OCI-LY3 (cell line): Measurements from ENCODE around the gene SCAF1.
A peak's percentile ranks its signal among the peaks of the same experiment; 100 is the strongest.

Experiments used
- H2AFZ ChIP-seq: fragments of 200-600, 300-600 bp; shearing (Covaris generic); 2 replicates; pipeline ENCODE4 v1.6.0; 2014; ENCODE audit warnings: antibody characterized with exemption, low read depth, low read length
- H3K27ac ChIP-seq: fragments of 200-600, 300-600 bp; sonication (generic); 2 replicates; pipeline ENCODE4 v1.5.1; 2014; ENCODE audit warnings: mild to moderate bottlenecking, low read length, moderate library complexity, mixed read lengths
- H3K27me3 ChIP-seq: fragments of 200-600, 300-600 bp; sonication (generic); 2 replicates; pipeline ENCODE4 v1.6.1; 2014; ENCODE audit warnings: low read depth, low read length, mixed read lengths
- H3K36me3 ChIP-seq: fragments of 200-600, 300-600 bp; sonication (generic); replicated peaks from 2 replicates; pipeline ENCODE3; 2014; ENCODE audit warnings: low read depth, low read length, mixed read lengths
- H3K4me1 ChIP-seq: fragments of 300-600, 200-600 bp; sonication (generic); 2 replicates; pipeline ENCODE4 v1.6.1; 2014; ENCODE audit warnings: low read length, mixed read lengths
- H3K4me2 ChIP-seq: fragments of 200-600, 300-600 bp; sonication (generic); 2 replicates; pipeline ENCODE4 v1.6.1; 2014; ENCODE audit warnings: low read length, mixed read lengths
- H3K4me3 ChIP-seq: fragments of 300-600, 200-600 bp; sonication (generic); 2 replicates; pipeline ENCODE4 v1.5.1; 2014; ENCODE audit warnings: antibody characterized with exemption, mild to moderate bottlenecking, low read length, moderate library complexity
- H3K79me2 ChIP-seq: fragments of 300-600, 200-600 bp; shearing (Covaris generic); 2 replicates; pipeline ENCODE4 v1.6.1; 2014; ENCODE audit warnings: mild to moderate bottlenecking, low read length, mixed read lengths
- H3K9ac ChIP-seq: fragments of 300-600, 200-600 bp; shearing (Covaris generic); 2 replicates; pipeline ENCODE4 v1.6.0; 2014; ENCODE audit warnings: mild to moderate bottlenecking, low read length, moderate library complexity
- H3K9me3 ChIP-seq: fragments of 200-600, 300-600 bp; shearing (Covaris generic); 2 replicates; pipeline ENCODE4 v1.6.1; 2014; ENCODE audit warnings: low read length, mixed read lengths; ENCODE audit not compliant: insufficient read depth
- H4K20me1 ChIP-seq: fragments of 200-600, 300-600 bp; sonication (generic); 2 replicates; pipeline ENCODE4 v1.6.1; 2016; ENCODE audit warnings: low read length, mixed read lengths; ENCODE audit not compliant: insufficient read depth
- EZH2phosphoT487 ChIP-seq: fragments of 200-600 bp; shearing (Covaris generic); IDR thresholded peaks from 2 replicates; pipeline ENCODE4 v1.6.1; 2018; ENCODE audit warnings: antibody characterized with exemption, mixed run types, low read depth
- TF ChIP-seq, protein P1 (sequence below): fragments of 200-600, 300-600 bp; sonication (generic); IDR thresholded peaks from 2 replicates; pipeline ENCODE4 v1.5.1; 2014; ENCODE audit warnings: antibody characterized with exemption, low read length, low read depth

SCAF1 gene

DNA sequence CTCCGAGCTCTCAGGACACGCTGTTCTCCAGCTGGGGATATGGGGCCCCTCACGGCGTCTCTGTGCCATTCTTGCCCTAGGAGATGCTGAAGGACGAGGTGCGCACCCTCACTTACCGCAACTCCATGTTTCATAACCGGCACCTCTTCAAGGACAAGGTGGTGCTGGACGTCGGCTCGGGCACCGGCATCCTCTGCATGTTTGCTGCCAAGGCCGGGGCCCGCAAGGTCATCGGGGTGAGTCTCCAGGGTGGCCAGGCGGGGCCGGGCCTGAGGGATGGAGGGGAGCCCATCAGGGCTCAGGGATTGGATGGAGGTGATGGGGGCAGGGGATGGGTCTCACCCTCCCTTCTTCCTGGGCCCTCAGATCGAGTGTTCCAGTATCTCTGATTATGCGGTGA is 39.8 kb downstream of the SCAF1 start:
- peak overlapping the region; percentile 79 for H3K27ac ChIP-seq
- no peaks in the 10 kb centered on the region for H3K9me3 ChIP-seq
- H3K79me2 ChIP-seq, result peaks cover 87% of the 10 kb centered on the region
- H2AFZ ChIP-seq, result no peak overlapping the region
- peaks cover 40% of the 10 kb centered on the region for H3K4me1 ChIP-seq
- peak overlapping the region; percentile 30; the same call in 1 of the 2 replicates for H3K9ac ChIP-seq
- peaks cover 74% of the 10 kb centered on the region for H4K20me1 ChIP-seq
- TF ChIP-seq, protein P1, sequence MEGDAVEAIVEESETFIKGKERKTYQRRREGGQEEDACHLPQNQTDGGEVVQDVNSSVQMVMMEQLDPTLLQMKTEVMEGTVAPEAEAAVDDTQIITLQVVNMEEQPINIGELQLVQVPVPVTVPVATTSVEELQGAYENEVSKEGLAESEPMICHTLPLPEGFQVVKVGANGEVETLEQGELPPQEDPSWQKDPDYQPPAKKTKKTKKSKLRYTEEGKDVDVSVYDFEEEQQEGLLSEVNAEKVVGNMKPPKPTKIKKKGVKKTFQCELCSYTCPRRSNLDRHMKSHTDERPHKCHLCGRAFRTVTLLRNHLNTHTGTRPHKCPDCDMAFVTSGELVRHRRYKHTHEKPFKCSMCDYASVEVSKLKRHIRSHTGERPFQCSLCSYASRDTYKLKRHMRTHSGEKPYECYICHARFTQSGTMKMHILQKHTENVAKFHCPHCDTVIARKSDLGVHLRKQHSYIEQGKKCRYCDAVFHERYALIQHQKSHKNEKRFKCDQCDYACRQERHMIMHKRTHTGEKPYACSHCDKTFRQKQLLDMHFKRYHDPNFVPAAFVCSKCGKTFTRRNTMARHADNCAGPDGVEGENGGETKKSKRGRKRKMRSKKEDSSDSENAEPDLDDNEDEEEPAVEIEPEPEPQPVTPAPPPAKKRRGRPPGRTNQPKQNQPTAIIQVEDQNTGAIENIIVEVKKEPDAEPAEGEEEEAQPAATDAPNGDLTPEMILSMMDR, result no peak
- TF ChIP-seq EZH2phosphoT487, result no peak
- H3K27me3 ChIP-seq, result no peaks in the 10 kb centered on the region
- H3K4me3 ChIP-seq, result peak overlapping the region; percentile 36
- peak overlapping the region; percentile 58 for H3K4me2 ChIP-seq
- H3K36me3 ChIP-seq, result peaks cover 58% of the 10 kb centered on the region

DNA sequence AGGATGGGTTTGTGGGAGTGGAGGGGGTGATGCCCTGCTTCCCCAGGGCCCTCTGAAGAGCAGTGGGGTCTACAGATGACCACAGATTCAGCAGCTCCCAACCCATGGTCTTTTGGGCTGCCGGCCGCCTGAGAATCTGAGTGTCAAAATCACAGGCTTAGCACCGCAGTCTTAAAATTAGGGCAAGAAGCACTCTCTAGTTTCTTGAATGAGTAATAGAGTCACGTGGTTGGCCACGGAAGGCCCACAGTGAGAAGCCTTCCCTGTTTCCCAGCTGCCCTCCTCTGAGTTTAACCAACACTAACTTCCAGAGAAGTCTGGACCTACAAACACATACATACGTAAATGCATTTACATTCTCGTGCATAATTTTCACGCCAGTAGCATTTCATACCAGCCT is 40.3 kb downstream of the SCAF1 start:
- Histone ChIP-seq H3K9ac (peak overlapping the region; percentile 30; the same call in 1 of the 2 replicates), H3K4me3 (peak overlapping the region; percentile 36), H3K9me3 (no peaks in the 10 kb centered on the region), H4K20me1 (peaks cover 78% of the 10 kb centered on the region), H2AFZ (no peak overlapping the region), H3K79me2 (peaks cover 84% of the 10 kb centered on the region), H3K27ac (peak overlapping the region; percentile 79), H3K4me2 (peak overlapping the region; percentile 58), H3K36me3 (peaks cover 63% of the 10 kb centered on the region), H3K27me3 (no peaks in the 10 kb centered on the region), H3K4me1 (peaks cover 44% of the 10 kb centered on the region)
- TF ChIP-seq EZH2phosphoT487, result no peak
- TF ChIP-seq, protein P1, result no peak

DNA sequence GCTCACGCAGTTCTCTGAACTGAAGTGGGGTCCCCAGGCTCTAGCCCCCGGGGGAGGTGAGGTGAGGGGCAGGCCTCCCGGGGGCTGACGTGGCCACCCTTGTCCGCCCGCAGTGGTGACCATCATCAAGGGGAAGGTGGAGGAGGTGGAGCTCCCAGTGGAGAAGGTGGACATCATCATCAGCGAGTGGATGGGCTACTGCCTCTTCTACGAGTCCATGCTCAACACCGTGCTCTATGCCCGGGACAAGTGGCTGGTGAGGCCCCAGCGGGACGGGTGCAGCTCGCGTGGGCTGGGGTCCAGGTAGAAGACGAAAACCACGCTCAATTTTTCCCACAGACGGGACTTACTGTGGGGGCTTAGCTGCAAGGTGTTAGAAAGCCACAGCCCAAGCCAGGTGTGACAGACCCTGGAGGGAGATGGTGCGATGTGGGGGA is 41.8 kb downstream of the SCAF1 start:
- peaks cover 56% of the 10 kb centered on the region for H3K4me1 ChIP-seq
- no peak overlapping the region for H3K4me3 ChIP-seq
- no peak overlapping the region for H3K9ac ChIP-seq
- no peak overlapping the region for H3K4me2 ChIP-seq
- no peak overlapping the region for H2AFZ ChIP-seq
- no peak overlapping the region for H3K27ac ChIP-seq
- peaks cover 78% of the 10 kb centered on the region for H3K36me3 ChIP-seq
- H4K20me1 ChIP-seq, result peaks cover 89% of the 10 kb centered on the region
- no peaks in the 10 kb centered on the region for H3K27me3 ChIP-seq
- no peak for TF ChIP-seq EZH2phosphoT487
- TF ChIP-seq, protein P1, result no peak
- H3K9me3 ChIP-seq, result no peaks in the 10 kb centered on the region
- H3K79me2 ChIP-seq, result peaks cover 69% of the 10 kb centered on the region

DNA sequence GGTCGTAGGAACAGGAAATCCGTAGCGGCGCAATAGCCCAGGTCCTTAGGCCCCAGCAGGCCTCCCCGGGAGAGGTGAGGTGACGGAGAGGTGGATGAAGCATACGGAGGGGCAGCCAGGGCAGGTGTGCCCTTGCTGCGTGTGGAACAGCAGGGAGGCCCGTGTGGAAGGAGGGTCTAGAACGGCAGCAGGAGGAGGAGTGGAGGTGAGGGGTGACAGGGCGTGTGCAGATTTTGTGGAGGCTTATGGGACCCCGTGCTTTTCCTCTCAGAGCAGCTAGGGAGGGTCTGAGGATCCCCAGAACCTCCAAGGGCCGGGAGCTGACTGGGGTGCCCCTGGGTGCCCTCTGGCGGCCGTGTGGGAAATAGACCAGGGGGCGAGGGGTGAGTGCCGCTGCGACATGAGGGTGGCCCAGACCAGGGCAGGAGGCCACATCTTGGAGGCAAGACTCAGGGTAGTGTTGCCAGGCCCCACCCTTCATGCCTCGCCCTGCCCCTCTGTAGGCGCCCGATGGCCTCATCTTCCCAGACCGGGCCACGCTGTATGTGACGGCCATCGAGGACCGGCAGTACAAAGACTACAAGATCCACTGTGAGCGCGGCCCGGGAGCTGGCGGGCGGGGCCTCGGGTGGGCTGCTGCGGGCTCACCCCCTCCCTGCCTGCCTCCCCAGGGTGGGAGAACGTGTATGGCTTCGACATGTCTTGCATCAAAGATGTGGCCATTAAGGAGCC is 42.4 kb downstream of the SCAF1 start:
- peaks cover 87% of the 10 kb centered on the region for H4K20me1 ChIP-seq
- H3K4me3 ChIP-seq, result no peak overlapping the region
- H3K36me3 ChIP-seq, result peaks cover 81% of the 10 kb centered on the region
- H3K9me3 ChIP-seq, result no peaks in the 10 kb centered on the region
- peaks cover 63% of the 10 kb centered on the region for H3K79me2 ChIP-seq
- H3K9ac ChIP-seq, result no peak overlapping the region
- TF ChIP-seq, protein P1, result peak; percentile 64
- TF ChIP-seq EZH2phosphoT487, result no peak
- peaks cover 52% of the 10 kb centered on the region for H3K4me1 ChIP-seq
- no peak overlapping the region for H3K27ac ChIP-seq
- no peaks in the 10 kb centered on the region for H3K27me3 ChIP-seq
- H2AFZ ChIP-seq, result no peak overlapping the region
- no peak overlapping the region for H3K4me2 ChIP-seq
